Stimulated activated CD4-positive, alpha-beta T cell treated with anti-CD3 and anti-CD28 coated beads, Interleukin-4, amount 100 ng/mL, for 24 hours (primary cell): ENCODE results near the gene NR6A1.

Experiments used
- DNase-seq: peaks from one replicate; pipeline ENCODE4 v3.0.0-alpha.2; 2020

The NR6A1 gene

GRCh38 chr9:124512806-124513204 lies 258.3 kb downstream of the NR6A1 start:
- no peak for DNase-seq

GRCh38 chr9:124511891-124512805 lies 259.0 kb downstream of the NR6A1 start:
- DNase-seq, result no peak

GRCh38 chr9:124511426-124511840 lies 259.7 kb downstream of the NR6A1 start:
- DNase-seq, result no peak

- no peak for DNase-seq
Measured at GRCh38 chr9:124510650-124511425, 260.3 kb downstream of the NR6A1 start.

GRCh38 chr9:124507880-124508423 lies 263.2 kb downstream of the NR6A1 start:
- no peak for DNase-seq

GRCh38 chr9:124506931-124507879 lies 263.9 kb downstream of the NR6A1 start, which contains the start of gene NR5A1:
Gene NR5A1 (minus strand): TSS chr9:124507399. CDS start chr9:124503395, 4,004 bp downstream.
- DNase-seq, result no peak

GRCh38 chr9:124506433-124506832 lies 264.7 kb downstream of the NR6A1 start:
- no peak for DNase-seq

- DNase-seq, result no peak
Measured at GRCh38 chr9:124505901-124506346, 265.2 kb downstream of the NR6A1 start.

GRCh38 chr9:124505006-124505900 lies 265.9 kb downstream of the NR6A1 start:
- DNase-seq, result no peak

- no peak for DNase-seq
Measured at GRCh38 chr9:124504530-124505005, 266.5 kb downstream of the NR6A1 start.

- DNase-seq, result no peak
Measured at GRCh38 chr9:124503713-124504529, 267.2 kb downstream of the NR6A1 start.

- DNase-seq, result no peak
Measured at GRCh38 chr9:124502711-124503702, 268.1 kb downstream of the NR6A1 start.

- DNase-seq, result no peak
Measured at GRCh38 chr9:124501771-124502320, 269.3 kb downstream of the NR6A1 start.

GRCh38 chr9:124500796-124501611 lies 270.1 kb downstream of the NR6A1 start:
- DNase-seq, result no peak

GRCh38 chr9:124500028-124500795 lies 270.9 kb downstream of the NR6A1 start:
- DNase-seq, result no peak

- no peak for DNase-seq
Measured at GRCh38 chr9:124499216-124499615, 271.9 kb downstream of the NR6A1 start.
